Dedifferentiated amniotic fluid mesenchymal stem cell (primary cell): ENCODE measurements around the gene SPAG16.

ENCODE experiments used
- DNase-seq: peaks from one replicate; pipeline ENCODE4 v3.0.0-alpha.2; 2016; ENCODE audit errors: extremely low spot score

SPAG16 gene

GRCh38 chr2:213806125-213806726 lies 522.0 kb downstream of the SPAG16 start:
- peak; percentile 49 for DNase-seq

- DNase-seq = no peak
These were observed 532.3 kb downstream of the SPAG16 start for GRCh38 chr2:213816583-213816982.

GRCh38 chr2:213818436-213818835 lies 534.2 kb downstream of the SPAG16 start:
- DNase-seq = peak; percentile 38

GRCh38 chr2:213834331-213834730 lies 550.1 kb downstream of the SPAG16 start:
- DNase-seq = peak; percentile 68

- DNase-seq = peak; percentile 43
These were observed 550.5 kb downstream of the SPAG16 start for GRCh38 chr2:213834746-213835145.

GRCh38 chr2:213846856-213847255 lies 562.6 kb downstream of the SPAG16 start:
- no peak for DNase-seq

GRCh38 chr2:213847316-213847715 lies 563.1 kb downstream of the SPAG16 start:
- DNase-seq = no peak

- peak; percentile 55 for DNase-seq
These were observed 564.4 kb downstream of the SPAG16 start for GRCh38 chr2:213848631-213849030.

GRCh38 chr2:213861638-213862037 lies 577.4 kb downstream of the SPAG16 start:
- DNase-seq = no peak

- no peak for DNase-seq
These were observed 578.3 kb downstream of the SPAG16 start for GRCh38 chr2:213862407-213863076.

GRCh38 chr2:213863541-213863940 lies 579.3 kb downstream of the SPAG16 start:
- no peak for DNase-seq

- peak; percentile 73 for DNase-seq
These were observed 584.3 kb downstream of the SPAG16 start for GRCh38 chr2:213868526-213868925.

- no peak for DNase-seq
These were observed 601.2 kb downstream of the SPAG16 start for GRCh38 chr2:213885485-213885884.

- no peak for DNase-seq
These were observed 630.2 kb downstream of the SPAG16 start for GRCh38 chr2:213914510-213914909.

- DNase-seq = no peak
These were observed 635.8 kb downstream of the SPAG16 start for GRCh38 chr2:213920014-213920413.

- no peak for DNase-seq
These were observed 639.3 kb downstream of the SPAG16 start for GRCh38 chr2:213923543-213923942.

GRCh38 chr2:213934560-213934959 lies 650.3 kb downstream of the SPAG16 start:
- DNase-seq = no peak

GRCh38 chr2:213958086-213958485 lies 673.8 kb downstream of the SPAG16 start:
- no peak for DNase-seq

GRCh38 chr2:213959589-213959988 lies 675.3 kb downstream of the SPAG16 start:
- DNase-seq = no peak

GRCh38 chr2:213971536-213971935 lies 687.3 kb downstream of the SPAG16 start:
- no peak for DNase-seq

- DNase-seq = no peak
These were observed 696.6 kb downstream of the SPAG16 start for GRCh38 chr2:213980883-213981282.

GRCh38 chr2:213989207-213989606 lies 704.9 kb downstream of the SPAG16 start:
- DNase-seq = no peak

GRCh38 chr2:213991453-213992108 lies 707.3 kb downstream of the SPAG16 start:
- DNase-seq = no peak
